ENCODE data around the gene KCNQ5. TPM values are rescaled to one million over a fixed set of nuclear protein-coding genes. Genes with fewer than 3 reads are reported as not detected.

Gene KCNQ5
- total RNA-seq, 1 experiment from 2014 or later: 0.07 TPM

GRCh38 chr6:72623808-72624207, 1.9 kb downstream of the KCNQ5 start:
- Histone ChIP-seq H2BK15ac (ENCODE audit: low read depth, low read length) (no peak overlapping the region), H3K14ac (ENCODE audit: insufficient read depth, low read length) (no peak overlapping the region), H3K4ac (ENCODE audit: low read depth, low read length) (no peak overlapping the region), H2BK20ac (ENCODE audit: low read depth, low read length, poor library complexity, severe bottlenecking) (no peak overlapping the region), H3K79me1 (ENCODE audit: insufficient read depth, low read depth, low read length, poor library complexity, severe bottlenecking) (no peaks in the 10 kb centered on the region), H2BK5ac (ENCODE audit: insufficient read length, low read length) (no peak overlapping the region), H3K23me2 (ENCODE audit: insufficient read length, low read depth, low read length, poor library complexity, severe bottlenecking) (peaks cover 26% of the 10 kb centered on the region), H3K23ac (ENCODE audit: insufficient read length, low read depth, low read length) (no peak overlapping the region), H3K27me3 (ENCODE audit: insufficient read depth, low read length) (peaks cover 25% of the 10 kb centered on the region), H4K20me1 (ENCODE audit: control insufficient read depth, insufficient read depth, insufficient read length) (no peaks in the 10 kb centered on the region), H3K56ac (ENCODE audit: insufficient read length, low read depth, low read length) (no peak overlapping the region), H3K9me3 (ENCODE audit: control insufficient read depth, low read depth, low read length) (no peaks in the 10 kb centered on the region), H2AK5ac (ENCODE audit: insufficient read length, low read length) (no peak overlapping the region), H3K79me2 (ENCODE audit: insufficient read depth, low read length) (no peaks in the 10 kb centered on the region; the same call in 1 of the 2 replicates), H3K4me2 (ENCODE audit: insufficient read depth, insufficient read length, low read length) (no peak overlapping the region), H3K27ac (ENCODE audit: insufficient read length, low read depth, low read length) (no peak overlapping the region), H2BK120ac (ENCODE audit: low read depth, low read length, poor library complexity, severe bottlenecking) (no peak overlapping the region), H3K18ac (ENCODE audit: insufficient read length, low read depth, low read length) (no peak overlapping the region), H4K8ac (replicated peaks; ENCODE audit: insufficient read length, low read depth, low read length) (no peak overlapping the region), H3K9ac (ENCODE audit: extremely low read depth, insufficient read length, low read length) (no peak overlapping the region), H3K4me1 (ENCODE audit: insufficient read depth, low read length) (no peaks in the 10 kb centered on the region), H4K91ac (ENCODE audit: insufficient read length, low read depth, low read length) (no peak overlapping the region), H3T11ph (ENCODE audit: low read length) (no peak overlapping the region), H2BK12ac (ENCODE audit: insufficient read length, low read depth, low read length) (no peak overlapping the region), H4K5ac (ENCODE audit: insufficient read length, low read depth, low read length) (no peak overlapping the region), H2AFZ (ENCODE audit: low read length) (no peak overlapping the region)
- no peak for TF ChIP-seq CTCF (conservative IDR thresholded peaks at IDR 0.05)
- H3K27ac Mint-ChIP-seq: no peak overlapping the region
- peaks cover 62% of the 10 kb centered on the region for H3K27me3 Mint-ChIP-seq (ENCODE audit: low read depth)
- peaks cover 15 to 27% of the 10 kb centered on the region in 2 experiments for H3K4me1 Mint-ChIP-seq
- peak overlapping the region in 1 of 2 experiments; percentile 90; a peak in 2 of 5 replicates for H3K4me3 Mint-ChIP-seq
- no peak for DNase-seq
- no peaks in the 10 kb centered on the region; a peak in 1 of 7 replicates for H3K36me3 Mint-ChIP-seq (ENCODE audit: insufficient read depth in 1 of 3, low read depth in 3 of 3)
- H3K9me3 Mint-ChIP-seq: no peaks in the 10 kb centered on the region; a peak in 1 of 5 replicates
- WGBS (ENCODE audit: extremely low coverage, insufficient read length, low lambda C conversion rate): no CpG with 5 or more reads among the region's 5 CpGs

Data from H9 (cell line).